HEK293 (cell line): Measurements from ENCODE around the gene ATP8B1.

Experiments used
- ATF2 ChIP-seq: fragments of 450-650 bp; formaldehyde crosslinking; IDR thresholded peaks from 2 replicates; pipeline ENCODE4 v1.5.1; 2016; ENCODE audit warnings: missing biosample characterization, missing genetic modification characterization, low read depth
- GLI4 ChIP-seq: fragments of 450-650 bp; formaldehyde crosslinking; IDR thresholded peaks from 2 replicates; pipeline ENCODE4 v1.5.1; 2016; ENCODE audit warnings: missing biosample characterization, missing genetic modification characterization
- GLIS2 ChIP-seq: fragments of 450-650 bp; formaldehyde crosslinking; IDR thresholded peaks from 2 replicates; pipeline ENCODE4 v1.5.1; 2016; ENCODE audit warnings: missing biosample characterization, missing genetic modification characterization
- PRDM6 ChIP-seq: fragments of 450-650 bp; formaldehyde crosslinking; IDR thresholded peaks from 2 replicates; pipeline ENCODE4 v1.5.1; 2017; ENCODE audit warnings: missing biosample characterization, missing genetic modification characterization
- ZNF23 ChIP-seq: fragments of 450-650 bp; formaldehyde crosslinking; IDR thresholded peaks from 2 replicates; pipeline ENCODE4 v1.5.1; 2016; ENCODE audit warnings: missing biosample characterization, missing genetic modification characterization, borderline replicate concordance
- ZNF239 ChIP-seq: fragments of 450-650 bp; formaldehyde crosslinking; IDR thresholded peaks from 2 replicates; pipeline ENCODE4 v1.5.1; 2016; ENCODE audit warnings: missing biosample characterization, missing genetic modification characterization
- ZNF350 ChIP-seq: fragments of 450-650 bp; formaldehyde crosslinking; IDR thresholded peaks from 2 replicates; pipeline ENCODE4 v1.5.0; 2017; ENCODE audit warnings: missing biosample characterization, mild to moderate bottlenecking, missing genetic modification characterization
- ZNF501 ChIP-seq: fragments of 450-650 bp; formaldehyde crosslinking; IDR thresholded peaks from 2 replicates; pipeline ENCODE4 v1.5.1; 2016; ENCODE audit warnings: missing biosample characterization, missing genetic modification characterization
- ZNF558 ChIP-seq: fragments of 450-650 bp; formaldehyde crosslinking; IDR thresholded peaks from 2 replicates; pipeline ENCODE4 v1.5.1; 2016; ENCODE audit warnings: missing biosample characterization, missing genetic modification characterization
- TF ChIP-seq, protein P1 (sequence below): fragments of 450-650 bp; formaldehyde crosslinking; IDR thresholded peaks from 2 replicates; pipeline ENCODE4 v1.5.1; 2016; ENCODE audit warnings: missing biosample characterization, missing genetic modification characterization
- TF ChIP-seq, protein P2 (sequence below): fragments of 450-650 bp; formaldehyde crosslinking; IDR thresholded peaks from 2 replicates; pipeline ENCODE4; 2016; ENCODE audit warnings: missing biosample characterization, missing genetic modification characterization

DNA sequence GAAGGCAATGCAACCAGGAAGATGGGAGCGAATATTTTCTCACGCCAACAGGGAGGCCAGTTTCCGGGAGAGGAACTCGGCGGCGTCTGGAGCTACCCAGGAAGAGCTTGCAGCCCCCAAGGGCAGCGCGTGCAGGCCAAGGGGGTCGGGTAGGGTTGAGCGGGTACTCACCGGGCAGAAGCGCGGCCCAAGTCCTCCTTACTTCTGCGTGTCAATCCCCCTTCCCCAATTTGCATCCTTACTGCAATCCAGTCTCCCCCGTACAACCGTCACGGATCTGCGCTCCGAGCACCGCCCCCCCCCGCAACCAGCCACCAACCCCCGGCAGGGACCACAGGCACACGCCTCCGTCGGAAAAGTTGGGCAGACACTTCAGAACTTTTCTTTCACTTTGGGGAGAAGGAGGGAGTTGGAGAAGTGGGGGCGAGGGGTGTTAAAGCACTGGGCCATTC is 1.3 kb downstream of the ATP8B1 start:
- TF ChIP-seq ZNF239 (tag by site-specific recombination) (no peak), ATF2 (tag by site-specific recombination) (no peak), GLI4 (no peak), ZNF23 (no peak), GLIS2 (tag by site-specific recombination) (no peak), PRDM6 (no peak), ZNF501 (tag by site-specific recombination) (no peak), ZNF350 (tag by site-specific recombination) (no peak), ZNF558 (tag by site-specific recombination) (no peak)
- TF ChIP-seq, protein P1, sequence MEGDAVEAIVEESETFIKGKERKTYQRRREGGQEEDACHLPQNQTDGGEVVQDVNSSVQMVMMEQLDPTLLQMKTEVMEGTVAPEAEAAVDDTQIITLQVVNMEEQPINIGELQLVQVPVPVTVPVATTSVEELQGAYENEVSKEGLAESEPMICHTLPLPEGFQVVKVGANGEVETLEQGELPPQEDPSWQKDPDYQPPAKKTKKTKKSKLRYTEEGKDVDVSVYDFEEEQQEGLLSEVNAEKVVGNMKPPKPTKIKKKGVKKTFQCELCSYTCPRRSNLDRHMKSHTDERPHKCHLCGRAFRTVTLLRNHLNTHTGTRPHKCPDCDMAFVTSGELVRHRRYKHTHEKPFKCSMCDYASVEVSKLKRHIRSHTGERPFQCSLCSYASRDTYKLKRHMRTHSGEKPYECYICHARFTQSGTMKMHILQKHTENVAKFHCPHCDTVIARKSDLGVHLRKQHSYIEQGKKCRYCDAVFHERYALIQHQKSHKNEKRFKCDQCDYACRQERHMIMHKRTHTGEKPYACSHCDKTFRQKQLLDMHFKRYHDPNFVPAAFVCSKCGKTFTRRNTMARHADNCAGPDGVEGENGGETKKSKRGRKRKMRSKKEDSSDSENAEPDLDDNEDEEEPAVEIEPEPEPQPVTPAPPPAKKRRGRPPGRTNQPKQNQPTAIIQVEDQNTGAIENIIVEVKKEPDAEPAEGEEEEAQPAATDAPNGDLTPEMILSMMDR (tag by site-specific recombination), result no peak
- TF ChIP-seq, protein P2, sequence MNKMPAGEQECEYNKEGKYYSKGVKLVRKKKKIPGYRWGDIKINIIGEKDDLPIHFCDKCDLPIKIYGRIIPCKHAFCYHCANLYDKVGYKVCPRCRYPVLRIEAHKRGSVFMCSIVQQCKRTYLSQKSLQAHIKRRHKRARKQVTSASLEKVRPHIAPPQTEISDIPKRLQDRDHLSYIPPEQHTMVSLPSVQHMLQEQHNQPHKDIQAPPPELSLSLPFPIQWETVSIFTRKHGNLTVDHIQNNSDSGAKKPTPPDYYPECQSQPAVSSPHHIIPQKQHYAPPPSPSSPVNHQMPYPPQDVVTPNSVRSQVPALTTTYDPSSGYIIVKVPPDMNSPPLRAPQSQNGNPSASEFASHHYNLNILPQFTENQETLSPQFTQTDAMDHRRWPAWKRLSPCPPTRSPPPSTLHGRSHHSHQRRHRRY (tag by site-specific recombination), result no peak
